ENCODE data around the gene INTS2.

- TF ChIP-seq, protein P1, sequence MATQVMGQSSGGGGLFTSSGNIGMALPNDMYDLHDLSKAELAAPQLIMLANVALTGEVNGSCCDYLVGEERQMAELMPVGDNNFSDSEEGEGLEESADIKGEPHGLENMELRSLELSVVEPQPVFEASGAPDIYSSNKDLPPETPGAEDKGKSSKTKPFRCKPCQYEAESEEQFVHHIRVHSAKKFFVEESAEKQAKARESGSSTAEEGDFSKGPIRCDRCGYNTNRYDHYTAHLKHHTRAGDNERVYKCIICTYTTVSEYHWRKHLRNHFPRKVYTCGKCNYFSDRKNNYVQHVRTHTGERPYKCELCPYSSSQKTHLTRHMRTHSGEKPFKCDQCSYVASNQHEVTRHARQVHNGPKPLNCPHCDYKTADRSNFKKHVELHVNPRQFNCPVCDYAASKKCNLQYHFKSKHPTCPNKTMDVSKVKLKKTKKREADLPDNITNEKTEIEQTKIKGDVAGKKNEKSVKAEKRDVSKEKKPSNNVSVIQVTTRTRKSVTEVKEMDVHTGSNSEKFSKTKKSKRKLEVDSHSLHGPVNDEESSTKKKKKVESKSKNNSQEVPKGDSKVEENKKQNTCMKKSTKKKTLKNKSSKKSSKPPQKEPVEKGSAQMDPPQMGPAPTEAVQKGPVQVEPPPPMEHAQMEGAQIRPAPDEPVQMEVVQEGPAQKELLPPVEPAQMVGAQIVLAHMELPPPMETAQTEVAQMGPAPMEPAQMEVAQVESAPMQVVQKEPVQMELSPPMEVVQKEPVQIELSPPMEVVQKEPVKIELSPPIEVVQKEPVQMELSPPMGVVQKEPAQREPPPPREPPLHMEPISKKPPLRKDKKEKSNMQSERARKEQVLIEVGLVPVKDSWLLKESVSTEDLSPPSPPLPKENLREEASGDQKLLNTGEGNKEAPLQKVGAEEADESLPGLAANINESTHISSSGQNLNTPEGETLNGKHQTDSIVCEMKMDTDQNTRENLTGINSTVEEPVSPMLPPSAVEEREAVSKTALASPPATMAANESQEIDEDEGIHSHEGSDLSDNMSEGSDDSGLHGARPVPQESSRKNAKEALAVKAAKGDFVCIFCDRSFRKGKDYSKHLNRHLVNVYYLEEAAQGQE (IDR thresholded peaks at IDR 0.05; ENCODE audit: insufficient replicate concordance, low read depth): no peak
- TF ChIP-seq, protein P2, sequence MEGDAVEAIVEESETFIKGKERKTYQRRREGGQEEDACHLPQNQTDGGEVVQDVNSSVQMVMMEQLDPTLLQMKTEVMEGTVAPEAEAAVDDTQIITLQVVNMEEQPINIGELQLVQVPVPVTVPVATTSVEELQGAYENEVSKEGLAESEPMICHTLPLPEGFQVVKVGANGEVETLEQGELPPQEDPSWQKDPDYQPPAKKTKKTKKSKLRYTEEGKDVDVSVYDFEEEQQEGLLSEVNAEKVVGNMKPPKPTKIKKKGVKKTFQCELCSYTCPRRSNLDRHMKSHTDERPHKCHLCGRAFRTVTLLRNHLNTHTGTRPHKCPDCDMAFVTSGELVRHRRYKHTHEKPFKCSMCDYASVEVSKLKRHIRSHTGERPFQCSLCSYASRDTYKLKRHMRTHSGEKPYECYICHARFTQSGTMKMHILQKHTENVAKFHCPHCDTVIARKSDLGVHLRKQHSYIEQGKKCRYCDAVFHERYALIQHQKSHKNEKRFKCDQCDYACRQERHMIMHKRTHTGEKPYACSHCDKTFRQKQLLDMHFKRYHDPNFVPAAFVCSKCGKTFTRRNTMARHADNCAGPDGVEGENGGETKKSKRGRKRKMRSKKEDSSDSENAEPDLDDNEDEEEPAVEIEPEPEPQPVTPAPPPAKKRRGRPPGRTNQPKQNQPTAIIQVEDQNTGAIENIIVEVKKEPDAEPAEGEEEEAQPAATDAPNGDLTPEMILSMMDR (IDR thresholded peaks at IDR 0.05; ENCODE audit: insufficient read depth, low read length): no peak
- TF ChIP-seq POLR2AphosphoS5 (IDR thresholded peaks at IDR 0.05; ENCODE audit: low read depth) (no peak), GABPA (IDR thresholded peaks at IDR 0.05; ENCODE audit: low read depth) (no peak), SPI1 (IDR thresholded peaks at IDR 0.05; ENCODE audit: borderline replicate concordance, low read depth) (no peak)
Observed at GRCh38 chr17:61897548-61898180, 30.1 kb downstream of the INTS2 start.
